HepG2 (cell line): ENCODE measurements around the gene TRAPPC3. TPM values are rescaled to one million over a fixed set of nuclear protein-coding genes. Genes with fewer than 3 reads are reported as not detected.

Experiments
- DBP ChIP-seq: sonication (generic); formaldehyde crosslinking; IDR thresholded peaks from 2 replicates; pipeline ENCODE4 v1.4.0; 2020; ENCODE audit warnings: missing genetic modification reagents; ENCODE audit errors: not compliant biosample characterization
- IRF1 ChIP-seq: sonication (generic); formaldehyde crosslinking; IDR thresholded peaks from 2 replicates; pipeline ENCODE4 v1.4.0; 2020; ENCODE audit warnings: low read depth, mild to moderate bottlenecking, missing genetic modification reagents
- KDM6A ChIP-seq: IDR thresholded peaks from 2 replicates; pipeline ENCODE4 v1.6.1; 2016; ENCODE audit warnings: low read depth
- MTF2 ChIP-seq: sonication (generic); formaldehyde crosslinking; IDR thresholded peaks from 2 replicates; pipeline ENCODE4 v1.5.0; 2020; ENCODE audit warnings: missing genetic modification reagents, borderline replicate concordance
- NFKB2 ChIP-seq: sonication (generic); formaldehyde crosslinking; IDR thresholded peaks from 2 replicates; pipeline ENCODE4 v1.4.0; 2020; ENCODE audit warnings: missing genetic modification reagents, borderline replicate concordance
- SMAD3 ChIP-seq: sonication (generic); formaldehyde crosslinking; IDR thresholded peaks from 2 replicates; pipeline ENCODE4 v1.4.0; 2020; ENCODE audit warnings: missing genetic modification reagents
- ZBTB7A ChIP-seq: sonication (generic); formaldehyde crosslinking; IDR thresholded peaks from 2 replicates; pipeline ENCODE4 v1.8.0; 2022; ENCODE audit warnings: mild to moderate bottlenecking, missing genetic modification reagents
- ZFP90 ChIP-seq: sonication (generic); formaldehyde crosslinking; IDR thresholded peaks from 2 replicates; pipeline ENCODE4 v1.8.0; 2022; ENCODE audit warnings: missing genetic modification reagents, mild to moderate bottlenecking, inconsistent platforms, borderline replicate concordance
- ZNF121 ChIP-seq: sonication (generic); formaldehyde crosslinking; IDR thresholded peaks from 2 replicates; pipeline ENCODE4 v1.5.0; 2020; ENCODE audit warnings: mild to moderate bottlenecking, missing genetic modification reagents
- ZNF281 ChIP-seq: sonication (generic); formaldehyde crosslinking; IDR thresholded peaks from 2 replicates; pipeline ENCODE4 v1.4.0; 2020; ENCODE audit warnings: missing genetic modification reagents, borderline replicate concordance
- ZNF570 ChIP-seq: sonication (generic); formaldehyde crosslinking; IDR thresholded peaks from 2 replicates; pipeline ENCODE4 v1.4.0; 2020; ENCODE audit warnings: mild to moderate bottlenecking, missing genetic modification reagents, borderline replicate concordance
- ZNF577 ChIP-seq: sonication (generic); formaldehyde crosslinking; IDR thresholded peaks from 2 replicates; pipeline ENCODE4 v1.4.0; 2020; ENCODE audit warnings: mild to moderate bottlenecking, low read depth, missing genetic modification reagents, borderline replicate concordance
- ZNF639 ChIP-seq: conservative IDR thresholded peaks from 2 replicates; pipeline ENCODE4 v1.6.1; 2018; ENCODE audit warnings: missing genetic modification reagents
- ZNF674 ChIP-seq: sonication (generic); formaldehyde crosslinking; IDR thresholded peaks from 2 replicates; pipeline ENCODE4 v1.5.0; 2020; ENCODE audit warnings: low read depth, mild to moderate bottlenecking, missing genetic modification reagents
- ZNF703 ChIP-seq: sonication (generic); formaldehyde crosslinking; IDR thresholded peaks from 2 replicates; pipeline ENCODE4 v1.5.1; 2020; ENCODE audit warnings: missing genetic modification reagents, mild to moderate bottlenecking, moderate library complexity, borderline replicate concordance
- ZNF720 ChIP-seq: sonication (generic); formaldehyde crosslinking; IDR thresholded peaks from 2 replicates; pipeline ENCODE4 v1.4.0; 2020; ENCODE audit warnings: missing genetic modification reagents
- ZSCAN31 ChIP-seq: sonication (generic); formaldehyde crosslinking; IDR thresholded peaks from 2 replicates; pipeline ENCODE4 v1.5.0; 2020; ENCODE audit warnings: low read depth, mild to moderate bottlenecking, missing genetic modification reagents
- polyA plus RNA-seq, 8 experiments: library from polyadenylated mRNA; depleted of rRNA in 3 of 8; stranded (reverse) in 7 of 8; unstranded in 1 of 8; fragments of >200 nt; fragmentation: Illumina TruSeq in 4 of 8; extraction: Trizol in 4 of 8; gene quantifications; 2 replicates each; pipeline versions ENCODE4 v1.2.1 to v1.2.3, GENCODE V29; 2011 to 2016; ENCODE audit warnings: low read depth in 4 of 8, missing spikeins in 1 of 8, mixed read lengths in 1 of 8; ENCODE audit not compliant: insufficient read depth in 1 of 8
- total RNA-seq, 5 experiments: library from RNA; depleted of rRNA; stranded (reverse); fragments of >200 nt; fragmentation: Illumina TruSeq; extraction: Trizol; gene quantifications; 2 replicates each; pipeline ENCODE4 v1.2.3, GENCODE V29; 2016; ENCODE audit warnings: low read depth in 1 of 5

TRAPPC3 gene
- total and polyA plus RNA-seq, 2 of the 13 experiments (the other 11 are each of a cell fraction or from before 2014, with no cell fraction given), result 53.7 to 62.4 TPM

- TF ChIP-seq ZNF570 (CRISPR knock-in tag) (no peak), NFKB2 (CRISPR knock-in tag) (peak; percentile 48; the same call in 1 of the 2 replicates), DBP (CRISPR knock-in tag) (no peak), ZNF720 (CRISPR knock-in tag) (no peak), ZNF281 (CRISPR knock-in tag) (peak; percentile 49; the same call in 1 of the 2 replicates), ZSCAN31 (CRISPR knock-in tag) (peak; percentile 91), ZNF121 (CRISPR knock-in tag) (peak; percentile 91), ZBTB7A (0 out of 2 replicates have a peak, but pooled peaks have one; percentile 54), ZNF639 (CRISPR knock-in tag) (no peak), SMAD3 (CRISPR knock-in tag) (no peak; the same call in 1 of the 2 replicates), KDM6A (no peak), ZNF674 (CRISPR knock-in tag) (no peak), ZNF703 (CRISPR knock-in tag) (no peak), MTF2 (no peak), ZNF577 (CRISPR knock-in tag) (no peak), IRF1 (CRISPR knock-in tag) (no peak), ZFP90 (CRISPR knock-in tag) (0 out of 2 replicates have a peak, but pooled peaks have one; percentile 69)
Measured at GRCh38 chr1:36187800-36188593, 38.7 kb upstream of the TRAPPC3 start (continued).
